Activated T-helper 1 cell treated with anti-CD3 and anti-CD28 coated beads, Interleukin-2, amount 50 U/mL, for 16 hours (primary cell): Measurements from ENCODE around the gene SCGB1C2.
"Not testable (repeated sequence)": the region's sequence is repeated elsewhere in the genome, so short reads cannot be mapped to it uniquely, and the experiment has no call there.

Experiments
- DNase-seq, 2 donors: peaks; one replicate each; pipeline ENCODE4 v3.0.0-alpha.2; 2020; ENCODE audit warnings: low read depth in 1 of 2, low spot score in 1 of 2

The SCGB1C2 gene

DNA sequence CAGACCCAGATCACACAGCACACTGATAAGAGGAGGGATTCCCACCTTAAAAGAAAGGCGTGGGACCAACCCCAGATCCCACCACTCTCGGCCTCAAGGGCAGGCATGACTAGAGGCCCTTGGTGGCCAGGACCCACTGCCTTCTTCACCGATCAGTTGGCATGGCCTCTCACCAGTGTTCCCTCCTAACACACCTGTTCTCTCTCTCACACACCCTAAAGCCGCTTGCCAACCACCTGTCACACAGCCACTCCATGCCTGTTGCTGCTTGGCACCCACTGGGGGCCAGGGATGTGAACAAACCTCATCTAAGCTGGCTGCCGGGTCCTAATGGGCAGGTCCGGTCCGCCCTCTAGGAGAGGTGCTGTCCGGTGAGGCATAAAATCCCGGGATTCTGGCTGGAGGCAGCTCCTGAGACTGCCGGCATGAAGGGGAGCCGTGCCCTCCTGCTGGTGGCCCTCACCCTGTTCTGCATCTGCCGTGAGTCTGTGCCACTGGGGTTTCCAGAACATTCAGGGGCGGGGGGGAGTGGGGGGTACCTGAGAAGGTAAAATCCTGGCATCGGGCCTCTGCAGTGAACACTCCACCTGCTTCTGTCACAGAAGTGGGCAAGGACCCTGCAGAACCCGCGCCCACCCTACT is at the start of gene SCGB1C2:
Gene SCGB1C2 (plus strand): TSS at position 404 of the 642 bp plus-strand sequence. CDS start 22 bp downstream, at position 426.
- not testable (repeated sequence) for DNase-seq

DNA sequence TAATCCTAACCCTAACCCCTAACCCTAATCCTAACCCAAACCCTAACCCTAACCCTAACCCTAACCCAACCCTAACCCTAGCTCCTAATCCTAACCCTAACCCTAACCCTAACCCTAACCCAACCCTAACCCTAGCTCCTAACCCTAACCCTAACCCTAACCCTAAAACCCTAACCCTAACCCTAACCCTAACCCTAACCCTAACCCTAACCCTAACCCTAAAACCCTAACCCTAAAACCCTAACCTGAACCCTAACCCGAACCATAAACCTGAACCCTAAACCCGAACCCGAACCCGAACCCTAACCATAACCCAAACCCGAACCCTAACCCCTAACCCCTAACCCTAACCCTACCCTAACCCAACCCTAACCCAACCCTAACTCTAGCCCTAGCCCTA is 24.3 kb upstream of the SCGB1C2 start:
- not testable (repeated sequence) for DNase-seq

DNA sequence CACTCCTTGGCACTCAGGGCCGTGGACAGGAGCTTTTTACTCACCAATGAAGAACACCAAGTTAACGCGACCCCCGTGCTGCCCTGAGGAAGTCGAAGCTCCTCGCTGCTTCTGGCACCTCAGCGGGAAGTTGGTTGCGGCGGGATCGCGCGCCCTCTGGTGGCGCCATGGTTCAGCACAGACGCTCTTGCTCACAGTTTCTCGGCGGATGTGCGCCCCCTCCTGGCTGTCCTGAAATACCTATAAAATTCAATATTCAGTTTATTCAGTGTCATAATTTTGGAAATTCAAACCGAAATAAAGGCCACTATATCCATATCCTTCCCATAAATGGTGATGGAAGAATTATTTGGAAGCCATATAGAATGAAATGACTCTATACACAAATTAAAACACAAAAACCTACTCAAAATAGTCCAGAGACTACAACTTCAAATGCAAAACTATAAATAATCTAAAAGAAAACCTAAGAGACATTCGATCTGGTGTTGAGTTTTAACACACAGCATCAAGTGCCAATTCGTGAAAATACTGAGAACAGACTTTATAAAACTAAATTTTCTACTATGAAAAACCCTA is 18.9 kb upstream of the SCGB1C2 start:
- peak in 1 of 2 donors; percentile 47 for DNase-seq

DNA sequence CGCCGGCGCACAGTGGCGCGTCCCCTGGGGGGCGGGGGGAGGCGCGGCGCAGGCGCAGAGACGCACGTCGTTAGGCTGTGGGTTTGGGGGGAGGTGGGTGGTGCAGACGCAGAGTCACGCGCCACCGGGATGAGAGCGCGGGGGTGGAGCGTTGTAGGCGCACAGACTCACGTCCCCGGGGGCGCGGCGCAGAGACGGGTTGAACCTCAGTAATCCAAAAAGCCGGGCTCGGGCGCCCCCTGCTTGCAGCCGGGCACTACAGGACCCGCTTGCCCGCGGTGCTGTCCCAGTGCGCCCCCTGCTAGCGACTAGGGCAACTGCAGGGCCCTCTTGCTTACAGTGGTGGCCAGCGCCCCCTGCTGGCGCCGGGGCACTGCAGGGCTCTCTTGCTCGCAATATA is 3.4 kb upstream of the SCGB1C2 start:
- DNase-seq = peak in 1 of 2 donors; percentile 2

- DNase-seq = not testable (repeated sequence)
Observed at GRCh38 chr17:134332-134785, 3.0 kb upstream of the SCGB1C2 start.

GRCh38 chr17:135022-135421 is 2.3 kb upstream of the SCGB1C2 start:
- DNase-seq = not testable (repeated sequence)

DNA sequence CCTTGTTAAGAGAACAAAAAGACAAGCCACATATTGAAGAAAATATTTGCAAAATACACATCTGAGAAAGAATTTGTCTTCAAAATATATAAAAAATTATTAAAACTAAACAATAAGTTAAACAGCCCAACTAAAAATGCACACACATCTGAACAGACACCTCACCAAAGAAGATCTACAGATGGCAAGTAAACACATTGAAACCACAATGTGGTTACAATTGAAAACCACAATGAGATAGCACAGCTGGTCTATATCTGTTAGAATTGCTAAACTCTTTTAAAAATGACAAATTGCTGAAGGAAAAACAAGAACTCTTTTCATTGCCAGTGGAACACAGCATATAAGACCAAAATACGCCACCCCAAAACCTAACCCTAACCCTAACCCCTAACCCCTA is 1.5 kb upstream of the SCGB1C2 start:
- DNase-seq = not testable (repeated sequence)

- DNase-seq = peak; percentile 41 to 61
Observed at GRCh38 chr17:136531-136930, 838 bp upstream of the SCGB1C2 start.

- peak in 1 of 2 donors; percentile 1 for DNase-seq
Observed at GRCh38 chr17:139401-140205, 2.2 kb downstream of the SCGB1C2 start.

DNA sequence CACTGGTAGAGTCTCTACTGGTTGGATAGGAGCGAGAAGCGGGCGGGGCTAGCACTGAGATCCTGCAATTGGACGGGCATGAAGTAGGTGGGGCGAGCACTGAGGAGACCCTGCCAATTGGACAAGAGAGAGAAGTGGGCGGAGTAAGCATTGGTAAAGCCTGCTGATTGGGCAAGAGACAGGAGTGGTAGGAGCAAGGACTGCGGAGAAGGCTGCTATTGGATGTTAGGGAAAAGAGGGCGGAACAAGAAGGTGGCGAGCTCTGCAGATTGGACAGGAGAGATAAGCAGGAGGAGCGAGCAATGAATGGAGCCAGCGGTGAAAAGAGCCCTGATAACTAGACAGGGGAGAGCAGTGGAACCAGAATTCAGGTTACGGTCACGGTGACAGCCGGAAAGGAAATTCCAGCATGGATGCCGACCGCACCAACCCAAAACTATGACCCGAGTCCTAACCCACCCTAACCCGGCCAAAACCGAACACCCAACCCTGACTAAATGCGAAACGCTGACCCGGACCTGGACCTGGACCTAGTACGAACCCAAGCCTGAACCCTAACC is 4.8 kb downstream of the SCGB1C2 start:
- peak in 1 of 2 donors; percentile 2 for DNase-seq

DNA sequence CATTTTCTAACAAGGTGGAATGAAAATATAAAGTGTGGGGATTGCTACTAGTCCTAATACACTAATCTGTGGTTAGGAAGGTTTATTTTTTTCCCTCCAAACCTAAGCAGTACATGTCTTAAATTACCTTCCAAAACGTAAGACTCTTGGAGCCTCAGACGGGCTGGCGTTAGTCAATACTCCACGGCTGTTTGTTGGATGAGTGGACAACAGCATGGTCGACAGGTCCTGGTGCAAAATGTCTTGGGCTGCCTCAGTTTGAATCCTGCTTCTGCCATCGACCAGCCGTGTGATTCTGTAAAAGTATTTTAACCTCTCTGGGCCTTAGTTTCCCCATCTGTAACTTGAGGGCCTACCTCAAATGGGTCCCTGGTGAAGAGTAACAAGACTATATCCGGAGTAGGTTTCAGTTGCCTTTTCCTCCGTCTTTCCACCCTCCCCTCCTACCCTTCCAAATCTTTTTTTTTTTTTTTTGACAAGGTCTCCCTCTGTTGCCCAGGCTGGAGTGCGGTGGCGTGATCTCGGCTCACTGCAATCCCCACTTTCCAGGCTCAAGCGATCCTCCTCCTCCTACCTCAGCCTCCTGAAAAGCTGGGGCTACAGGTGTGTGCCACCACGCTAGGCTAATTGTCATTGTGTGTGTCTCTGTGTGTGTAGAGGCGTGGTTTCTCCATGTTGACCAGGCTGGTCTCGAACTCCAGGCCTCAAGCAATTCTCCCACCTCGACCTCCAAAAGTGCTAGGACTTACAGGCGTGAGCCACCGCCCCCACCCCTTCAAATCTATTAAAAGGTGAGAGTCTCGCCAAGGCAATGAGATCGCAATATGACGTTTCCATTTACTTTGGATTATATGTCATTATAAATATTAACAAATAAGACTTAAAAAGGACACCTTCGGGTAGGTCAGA is 5.8 kb downstream of the SCGB1C2 start:
- no peak for DNase-seq

GRCh38 chr17:143785-144281 is 6.5 kb downstream of the SCGB1C2 start:
- peak; percentile 77 to 78 for DNase-seq

- DNase-seq = peak in 1 of 2 donors; percentile 1
Observed at GRCh38 chr17:144936-145670, 7.7 kb downstream of the SCGB1C2 start.

- DNase-seq = no peak
Observed at GRCh38 chr17:145671-146541, 8.5 kb downstream of the SCGB1C2 start.

DNA sequence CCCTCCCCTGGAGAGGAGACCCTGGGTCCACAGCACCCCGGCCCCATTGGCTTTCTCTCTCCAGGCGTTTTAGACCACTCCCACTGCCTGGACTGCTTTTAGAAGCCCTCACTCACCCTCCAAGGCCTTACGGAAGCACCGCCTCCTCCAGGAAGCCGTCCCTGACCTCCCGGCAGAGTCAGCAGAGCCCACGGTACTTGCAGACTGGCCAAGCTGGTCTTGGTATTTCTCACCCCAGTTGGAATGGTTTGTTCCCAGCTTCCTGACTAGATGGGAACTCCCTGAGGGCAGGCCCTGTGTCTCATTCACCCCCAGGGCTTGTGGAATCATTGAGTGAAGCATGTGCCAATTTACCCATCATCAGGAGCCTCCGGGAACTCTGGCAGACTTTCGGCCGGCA is 9.2 kb downstream of the SCGB1C2 start:
- DNase-seq = no peak

DNA sequence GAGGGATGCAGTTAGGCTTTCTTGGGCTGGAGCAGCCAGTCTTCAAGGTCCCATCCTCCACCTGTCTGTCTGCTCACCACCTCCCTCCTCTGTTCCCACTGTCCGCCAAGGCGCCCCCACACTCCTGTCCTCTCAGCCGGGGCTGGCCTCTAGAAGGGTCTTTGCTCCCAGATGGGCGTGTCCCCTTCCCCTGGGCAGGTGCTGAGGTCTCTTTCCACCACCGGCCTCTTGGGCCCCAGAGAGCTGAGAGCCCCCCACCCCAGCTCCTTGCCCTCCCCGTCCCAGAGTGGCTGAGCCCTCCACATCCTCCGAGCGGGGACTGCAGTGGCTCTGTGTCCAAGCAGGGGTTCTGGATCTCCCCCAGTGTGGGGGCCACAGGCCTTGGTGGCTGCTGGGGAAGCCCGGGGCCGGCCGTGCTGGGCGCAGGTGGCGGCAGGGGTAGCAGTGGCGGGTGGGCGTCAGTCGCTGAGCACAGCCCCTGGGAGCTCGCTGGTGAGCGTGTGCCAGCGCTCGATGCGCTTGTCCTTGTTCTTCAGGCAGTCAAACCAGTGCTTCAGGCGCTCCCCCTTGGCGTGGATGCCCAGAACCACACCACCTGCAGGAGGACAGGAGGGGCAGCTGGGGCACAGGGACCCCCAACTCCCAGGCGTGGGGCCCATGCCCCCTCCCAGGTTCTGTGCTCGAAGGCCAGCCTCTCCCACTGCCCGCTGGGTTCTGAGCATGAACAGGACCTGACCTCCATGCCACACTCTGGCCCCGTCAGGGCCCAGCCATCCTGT is 9.8 kb downstream of the SCGB1C2 start:
- DNase-seq = no peak

- DNase-seq = no peak
Observed at GRCh38 chr17:147796-148740, 10.7 kb downstream of the SCGB1C2 start.
